ENCODE data around the gene AGR2.

The AGR2 gene

DNA sequence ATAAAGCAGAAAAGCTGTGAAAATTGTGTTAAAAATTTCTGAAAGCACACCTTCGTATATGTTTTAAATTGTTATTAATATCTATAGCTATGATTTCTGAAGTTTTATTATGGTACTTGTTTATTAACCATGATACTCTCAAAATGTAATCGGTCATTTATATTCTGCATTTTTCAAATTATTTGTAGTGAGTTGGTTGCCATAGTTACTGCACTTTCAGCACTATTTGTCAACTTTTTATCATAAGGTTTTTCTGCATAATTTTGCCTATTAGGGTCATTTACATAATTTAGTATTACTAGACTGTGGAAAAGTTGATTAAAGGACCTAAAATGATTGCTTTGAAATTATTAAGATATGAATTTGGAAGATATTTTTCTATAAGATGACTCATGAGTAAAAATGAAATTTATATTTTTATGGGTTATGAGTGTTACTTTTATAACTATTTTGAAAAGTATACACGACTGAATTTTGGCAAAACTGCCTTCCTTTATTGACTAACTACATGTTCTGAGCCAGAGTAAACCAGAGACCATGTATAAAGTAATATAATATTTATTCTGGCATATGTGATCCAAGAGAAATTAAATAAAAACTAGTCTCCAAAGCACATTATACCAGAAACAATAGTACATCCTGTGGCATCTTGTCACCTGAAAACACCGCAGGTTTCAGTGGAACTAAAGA lies 7.9 kb upstream of the AGR2 start:
- no peak for DNase-seq

DNA sequence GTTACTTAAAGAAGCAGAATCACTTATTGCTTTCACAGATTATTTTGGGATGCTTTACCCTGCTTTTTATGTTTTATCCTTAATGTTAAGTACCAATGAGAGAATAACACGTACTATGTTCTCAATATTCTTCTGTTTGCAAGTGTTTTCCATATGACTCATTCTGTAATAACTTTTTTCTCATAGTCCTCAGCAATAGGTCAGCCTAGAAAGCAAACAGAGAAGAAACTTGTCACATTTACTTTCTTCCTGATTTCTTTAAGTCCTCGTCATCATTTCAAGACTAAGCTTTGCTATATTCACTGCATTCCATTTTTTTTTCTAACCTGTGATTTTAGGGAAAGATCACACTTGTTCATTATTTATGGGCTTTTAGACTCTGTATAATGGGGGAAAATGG lies 6.8 kb upstream of the AGR2 start:
- no peak for DNase-seq

DNA sequence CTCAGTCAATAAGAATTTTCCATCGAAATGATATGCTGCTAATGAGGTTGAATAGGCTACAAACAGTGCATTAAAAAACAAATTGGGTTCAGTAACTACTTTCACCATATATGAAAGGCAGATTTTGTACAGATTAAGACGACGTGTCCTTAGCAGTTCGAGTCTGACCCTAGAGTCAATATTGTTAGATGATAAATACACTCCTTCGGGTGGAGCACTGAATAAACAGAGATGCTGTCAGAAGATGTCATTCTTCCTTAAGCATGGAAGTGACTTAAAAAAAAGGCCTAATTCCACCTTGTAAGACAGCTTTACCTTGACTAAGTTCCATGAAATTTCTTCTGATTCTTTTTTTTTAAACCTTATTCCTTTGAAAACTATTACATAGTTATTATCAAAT lies 5.8 kb upstream of the AGR2 start:
- DNase-seq, result no peak

DNA sequence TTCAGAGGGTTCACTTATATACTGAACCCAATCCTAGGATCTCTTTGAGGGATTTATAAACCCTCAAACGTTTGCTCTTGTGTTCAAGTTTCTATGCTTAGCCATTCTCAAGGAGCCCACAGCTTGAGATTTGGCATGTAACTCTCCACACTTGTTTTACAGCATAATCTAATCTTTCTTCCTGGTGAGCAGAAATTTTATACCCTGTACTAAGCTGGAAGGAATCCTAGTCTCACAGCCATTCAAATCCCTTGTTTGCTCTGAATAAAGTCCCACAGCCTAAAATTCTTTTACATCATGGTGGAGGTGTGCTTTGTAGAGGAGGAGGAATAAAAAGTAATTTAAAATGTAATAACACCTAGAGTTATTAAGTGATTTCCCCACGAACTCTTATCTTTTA lies 5.3 kb upstream of the AGR2 start:
- no peak for DNase-seq

DNA sequence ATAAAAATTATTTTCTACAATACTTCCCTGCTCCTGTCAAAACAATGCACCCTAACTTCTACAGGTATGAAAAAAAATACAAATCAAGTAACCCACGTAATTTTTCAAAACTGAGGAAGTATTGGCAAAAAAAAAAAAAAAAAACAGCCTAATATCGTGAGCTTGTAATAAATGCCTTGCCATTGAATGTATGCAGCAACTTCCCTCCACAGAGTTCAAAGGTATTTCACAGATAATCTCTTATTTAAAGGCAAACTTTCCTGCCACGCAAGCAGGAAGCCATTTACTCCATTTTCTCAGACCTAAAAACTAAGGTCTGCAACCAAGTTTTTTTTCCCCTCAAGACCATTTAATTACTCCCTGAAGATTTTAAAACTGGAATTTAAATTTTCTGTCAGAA lies 642 bp upstream of the AGR2 start:
- DNase-seq, result no peak

DNA sequence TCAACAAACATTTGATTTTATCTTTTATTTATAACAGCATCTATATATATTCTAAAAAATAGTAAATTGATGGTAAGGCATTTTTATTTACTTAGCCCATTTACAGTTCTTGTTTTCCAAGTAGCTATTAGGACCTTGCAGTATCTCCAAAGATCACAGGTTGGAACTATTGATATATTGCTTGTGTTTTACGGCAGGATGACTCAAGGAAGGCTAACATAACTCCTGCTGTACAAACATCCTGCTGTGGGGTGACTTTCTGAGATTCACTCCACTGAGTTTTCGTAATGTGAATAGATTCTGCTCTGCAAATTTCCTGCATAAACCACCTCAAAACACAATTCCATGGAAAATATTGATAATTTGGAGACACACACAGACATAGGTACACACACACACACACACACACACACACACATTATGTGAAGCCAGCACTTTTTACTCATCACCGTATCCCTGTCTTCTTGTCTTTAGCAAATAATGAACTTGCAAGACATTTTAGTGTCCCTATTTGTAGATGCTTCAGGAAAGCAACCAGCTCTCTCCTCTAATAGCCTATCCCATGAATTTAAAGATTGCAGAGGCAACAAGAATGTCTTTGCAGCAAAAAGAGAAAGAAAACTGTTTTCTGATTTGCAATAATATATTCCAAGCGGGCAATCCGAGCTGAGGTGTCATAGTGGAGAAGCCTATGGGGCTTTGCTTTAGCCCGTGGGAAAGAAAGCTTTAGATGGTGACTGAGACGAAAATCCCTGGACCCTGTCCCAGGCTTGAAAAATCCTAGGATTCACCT lies 722 bp downstream of the AGR2 start:
- no peak for DNase-seq

DNA sequence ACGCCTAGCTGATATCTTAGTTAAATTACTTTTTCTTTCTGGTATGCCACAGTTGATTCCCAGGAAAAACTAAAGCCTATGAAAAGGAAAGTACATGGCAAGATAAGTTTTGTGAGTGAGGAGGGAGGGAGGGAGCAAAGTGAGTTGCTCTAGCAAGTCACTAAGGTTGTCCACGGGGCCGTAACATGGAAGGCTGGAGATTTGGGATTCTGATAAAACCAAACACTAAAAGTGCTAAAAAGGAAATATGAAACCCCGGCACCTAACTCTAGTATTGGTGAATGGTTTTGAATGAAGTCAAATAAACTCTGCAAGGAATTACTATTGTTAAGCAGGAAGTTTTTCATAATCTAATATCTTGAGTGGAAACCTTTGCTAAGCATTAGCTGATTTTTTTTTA lies 1.7 kb downstream of the AGR2 start:
- no peak for DNase-seq

DNA sequence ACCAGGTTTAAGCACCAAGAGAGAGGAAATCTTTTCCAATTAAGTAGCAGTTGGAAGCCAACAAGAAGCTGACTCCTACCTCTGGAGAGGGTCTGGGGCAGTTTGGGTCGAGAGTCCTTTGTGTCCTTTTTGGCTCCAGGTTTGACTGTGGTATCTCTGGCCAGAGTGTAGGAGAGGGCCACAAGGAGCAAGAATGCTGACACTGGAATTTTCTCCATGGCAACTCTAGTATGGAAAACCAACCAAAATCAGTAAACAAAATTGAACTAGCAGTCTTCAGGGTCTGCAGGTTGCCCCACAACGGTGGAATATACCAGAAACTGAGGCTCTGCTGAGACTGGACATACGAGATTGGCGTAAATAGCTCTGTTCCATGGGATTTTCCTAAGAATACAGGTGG lies 3.2 kb downstream of the AGR2 start:
- DNase-seq, result no peak

DNA sequence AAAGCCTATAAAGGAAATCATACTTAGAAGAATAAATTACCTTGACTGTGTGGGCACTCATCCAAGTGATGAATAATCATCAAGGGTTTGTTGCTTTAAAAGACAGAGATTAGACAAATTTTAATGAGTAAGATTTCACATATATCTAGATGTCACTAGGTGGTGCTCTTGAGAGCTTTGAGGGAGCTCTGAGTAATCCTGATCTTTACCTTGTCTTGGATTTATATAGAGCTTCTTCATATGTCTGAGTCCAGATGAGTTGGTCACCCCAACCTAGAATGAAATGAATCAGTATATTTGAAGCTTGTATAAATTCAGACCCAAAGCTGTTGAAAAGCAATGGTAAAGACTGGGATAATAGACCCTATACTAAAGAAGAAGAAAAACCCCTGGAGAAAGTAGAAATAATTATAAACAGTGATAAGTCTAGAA lies 3.7 kb downstream of the AGR2 start:
- DNase-seq, result peak in 1 of 2 donors; percentile 71

DNA sequence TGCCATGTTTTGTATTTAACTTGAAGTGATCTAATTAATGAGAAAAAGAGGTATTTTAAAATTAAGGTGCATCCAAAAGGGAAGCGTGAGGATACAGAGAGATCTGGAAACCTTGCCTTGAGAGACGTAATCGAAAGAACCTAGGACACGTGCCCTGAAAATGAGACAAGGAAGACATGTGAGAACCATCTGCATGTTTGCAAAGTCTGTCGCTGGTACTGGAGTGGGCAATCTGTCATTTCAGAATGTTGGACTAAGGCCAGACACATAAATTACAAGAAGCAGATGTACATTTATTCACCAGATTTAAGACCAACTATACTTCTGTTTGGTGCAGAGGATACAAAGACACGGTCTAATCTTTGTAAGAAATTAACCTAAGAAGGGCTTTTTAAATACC lies 9.2 kb downstream of the AGR2 start:
- DNase-seq, result peak in 1 of 2 donors; percentile 68

DNA sequence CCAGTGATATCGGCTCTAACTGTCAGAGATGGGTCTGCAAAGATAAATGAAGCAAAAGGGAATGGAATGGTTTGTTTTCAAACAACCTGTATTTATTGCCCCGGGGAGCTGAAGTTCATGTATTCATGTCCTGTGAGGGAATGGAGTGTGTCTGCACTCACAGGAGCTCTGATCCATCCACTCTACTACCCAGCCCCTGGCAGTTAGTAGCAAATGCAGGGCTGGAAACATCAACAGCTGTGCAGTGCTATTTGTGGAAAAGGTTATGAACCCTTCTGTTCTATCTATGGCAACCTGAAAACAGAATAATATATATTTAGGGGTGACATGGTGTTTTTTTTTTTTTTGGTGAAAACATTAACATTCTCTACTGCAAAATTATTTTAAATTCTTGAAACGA lies 9.8 kb downstream of the AGR2 start:
- no peak for DNase-seq

DNA sequence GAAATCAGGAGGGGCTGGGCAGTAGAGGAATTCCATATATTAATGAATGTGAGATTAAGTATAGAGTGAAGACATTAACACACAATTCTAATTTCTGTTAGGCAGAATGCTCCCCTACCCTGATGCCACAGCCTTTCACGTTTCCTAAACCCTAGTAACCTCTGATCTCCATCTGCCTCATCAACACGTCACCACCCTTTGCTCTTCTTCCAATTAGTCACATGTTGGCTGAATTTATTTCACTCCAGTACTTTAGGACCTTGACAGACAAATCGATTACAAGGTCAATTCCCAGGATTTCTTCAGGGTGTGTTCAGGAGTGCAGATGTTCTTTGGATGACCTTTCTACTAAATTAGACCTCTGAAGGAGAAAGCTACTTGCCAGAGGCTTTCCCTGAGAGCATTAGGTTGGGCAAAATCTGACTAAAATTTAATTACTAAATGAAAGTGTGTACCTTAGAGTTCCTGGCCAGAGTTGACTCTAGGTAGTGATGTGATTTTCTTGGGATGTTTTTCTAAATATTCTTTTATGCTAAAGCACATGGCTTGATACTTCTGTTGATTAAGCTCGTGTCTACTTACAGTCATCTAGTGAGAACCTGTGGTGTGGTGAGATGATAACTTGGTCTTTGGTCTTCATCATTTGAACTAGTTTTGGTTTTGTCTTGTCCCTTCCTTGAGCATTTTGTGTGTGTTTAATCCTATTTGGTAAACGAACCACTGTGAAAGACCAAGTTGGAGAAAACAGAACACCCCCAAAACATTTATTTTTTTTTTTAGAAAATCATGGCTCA lies 12.7 kb downstream of the AGR2 start:
- DNase-seq, result no peak

DNA sequence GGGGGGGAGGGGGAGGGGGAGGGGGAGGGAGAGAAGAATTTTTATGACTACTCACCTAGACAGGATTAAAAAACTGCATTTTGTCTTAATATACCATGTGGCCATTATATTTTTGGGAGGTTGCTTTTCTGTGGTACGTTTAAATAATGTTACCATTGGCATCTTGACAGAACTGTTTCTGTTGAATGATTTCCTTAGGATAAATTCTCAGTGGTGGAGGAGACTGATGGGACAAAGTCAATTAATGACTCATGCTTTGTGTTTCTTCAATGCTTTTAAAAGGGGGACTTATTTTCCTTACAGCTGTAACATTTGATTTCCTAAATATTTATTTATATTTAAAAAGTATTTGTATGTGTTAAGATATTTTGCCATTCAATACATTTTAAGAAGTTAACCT lies 13.7 kb downstream of the AGR2 start:
- DNase-seq, result no peak

DNA sequence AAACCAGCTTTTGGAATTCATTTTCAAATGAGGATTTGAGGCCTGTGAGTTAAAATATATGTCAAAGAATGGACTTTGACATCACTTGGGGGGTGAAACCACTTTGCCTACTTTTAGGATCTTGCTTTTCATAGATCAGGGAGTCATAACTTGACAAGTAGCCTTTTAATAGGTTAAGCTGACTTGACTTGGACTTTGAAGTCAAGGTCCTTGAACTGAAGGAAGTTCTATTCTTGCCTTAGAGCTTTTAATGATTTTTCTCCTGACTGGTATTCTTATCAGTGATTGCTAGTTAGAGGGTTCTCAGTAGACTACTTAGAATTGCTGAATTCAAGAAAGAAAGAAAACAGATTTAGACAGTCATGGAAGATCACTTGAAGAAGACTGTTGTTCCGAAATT lies 17.7 kb downstream of the AGR2 start:
- no peak for DNase-seq

DNA sequence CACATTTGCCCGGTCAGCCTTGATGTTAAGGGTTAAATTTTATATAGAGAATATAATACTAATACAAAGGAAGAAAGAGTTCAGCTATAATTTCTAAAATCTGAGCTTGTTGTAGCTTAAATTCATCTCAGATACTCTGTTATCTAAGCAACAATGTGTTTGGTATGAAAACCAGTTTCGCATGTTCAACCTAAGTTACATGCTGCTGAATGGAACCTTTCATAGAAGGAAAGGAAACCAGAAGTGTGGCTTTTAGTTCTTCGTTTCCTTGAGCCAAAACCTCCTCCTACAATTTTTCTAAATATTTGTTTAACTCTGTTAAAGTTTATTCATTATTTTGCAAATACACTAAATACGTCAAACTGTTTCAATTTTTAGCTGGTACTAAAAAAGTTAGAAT lies 18.5 kb downstream of the AGR2 start:
- no peak for DNase-seq

DNA sequence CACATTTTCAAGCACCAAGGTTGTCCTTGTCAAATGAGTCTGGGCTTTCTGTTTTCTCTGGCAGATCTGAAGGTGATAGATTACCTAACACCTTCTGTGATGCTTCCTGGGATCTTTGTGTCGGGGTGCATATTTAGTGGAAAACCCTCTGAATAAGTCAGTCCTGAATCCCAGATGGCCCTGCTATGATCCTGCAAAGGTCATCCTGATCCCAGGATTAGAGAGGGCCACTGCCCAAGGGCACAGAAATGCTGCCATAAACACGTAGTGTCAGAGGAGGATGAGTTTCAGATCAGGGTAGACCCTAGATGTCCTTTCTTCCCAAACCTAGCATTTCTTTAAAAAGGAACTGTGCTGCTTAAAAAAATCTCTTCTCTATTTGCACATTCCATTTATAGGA lies 19.0 kb downstream of the AGR2 start:
- no peak for DNase-seq

DNA sequence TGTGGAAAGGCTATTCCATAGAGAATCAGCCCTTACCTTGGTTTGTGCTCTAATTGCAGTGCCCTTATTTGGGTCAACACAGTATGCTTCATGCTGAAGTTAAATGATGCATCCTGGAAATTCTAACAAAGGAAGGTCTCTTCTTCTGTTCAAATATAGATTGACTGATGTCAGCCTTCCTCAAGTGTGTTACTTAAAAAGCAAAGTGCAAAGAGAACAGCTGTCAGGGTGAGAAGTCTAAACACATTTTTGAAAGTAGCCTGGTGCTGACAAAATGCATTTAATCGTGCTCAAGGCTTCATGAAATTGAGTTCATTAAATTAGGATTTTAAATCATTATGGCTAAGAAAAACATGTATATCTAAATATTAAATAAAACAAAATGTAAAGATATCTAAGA lies 19.5 kb downstream of the AGR2 start:
- no peak for DNase-seq

DNA sequence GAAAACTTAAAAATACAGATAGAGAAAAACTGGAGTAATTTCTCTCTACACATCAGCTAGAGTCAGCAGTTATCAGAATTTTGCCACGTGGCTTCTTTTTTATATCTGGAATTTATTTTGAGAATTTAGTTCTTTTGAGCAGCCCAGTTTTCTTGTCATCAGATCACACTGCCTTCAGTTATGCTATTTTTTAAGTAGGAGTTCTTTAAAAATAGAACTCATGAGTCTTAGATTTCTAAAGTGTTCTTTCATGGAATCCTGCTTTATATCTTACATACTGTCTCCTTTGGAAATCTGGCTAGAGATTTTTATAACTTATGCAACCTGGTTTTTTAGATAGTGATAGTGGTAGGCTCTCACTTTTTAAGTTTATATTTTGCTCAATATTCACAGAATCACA lies 24.2 kb downstream of the AGR2 start:
- DNase-seq, result no peak

DNA sequence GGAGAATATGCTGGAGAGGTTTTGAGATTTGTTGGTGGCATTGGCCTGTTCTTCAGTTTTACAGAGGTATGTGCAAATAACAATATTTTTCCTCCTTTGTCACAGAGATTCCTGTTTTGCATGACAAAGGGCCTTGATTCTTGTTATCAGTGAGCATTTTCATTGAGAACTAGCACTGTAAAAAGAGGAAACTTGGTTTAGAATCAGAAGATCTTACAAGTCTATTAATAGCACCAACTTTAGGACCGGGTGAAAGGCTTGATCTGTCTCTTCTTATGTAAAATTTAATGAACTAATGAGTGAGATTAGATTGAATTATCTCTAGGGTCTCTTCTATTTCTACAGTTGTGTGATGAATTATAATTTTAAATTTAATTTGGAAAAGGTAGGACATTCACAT lies 25.7 kb downstream of the AGR2 start:
- no peak for DNase-seq

DNA sequence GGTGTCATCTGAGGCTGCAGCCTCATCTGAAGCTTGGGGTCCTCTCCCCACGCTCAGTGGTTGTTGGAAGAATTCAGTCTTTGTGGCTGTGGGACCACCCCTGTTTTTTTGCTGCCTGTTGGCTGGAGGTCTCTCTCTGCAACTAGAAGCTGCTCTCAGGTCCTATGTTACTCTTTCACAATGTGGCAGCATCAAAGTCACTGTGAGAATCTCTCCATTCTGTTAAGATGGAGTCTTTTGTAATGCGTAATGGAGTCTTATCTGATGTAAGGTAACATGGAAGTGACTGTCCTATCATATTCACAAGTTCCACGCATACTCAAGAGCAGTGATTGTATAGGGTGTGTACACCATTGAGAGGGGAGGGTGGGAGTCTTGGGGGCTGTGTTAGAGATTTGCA lies 26.3 kb downstream of the AGR2 start:
- no peak for DNase-seq

DNA sequence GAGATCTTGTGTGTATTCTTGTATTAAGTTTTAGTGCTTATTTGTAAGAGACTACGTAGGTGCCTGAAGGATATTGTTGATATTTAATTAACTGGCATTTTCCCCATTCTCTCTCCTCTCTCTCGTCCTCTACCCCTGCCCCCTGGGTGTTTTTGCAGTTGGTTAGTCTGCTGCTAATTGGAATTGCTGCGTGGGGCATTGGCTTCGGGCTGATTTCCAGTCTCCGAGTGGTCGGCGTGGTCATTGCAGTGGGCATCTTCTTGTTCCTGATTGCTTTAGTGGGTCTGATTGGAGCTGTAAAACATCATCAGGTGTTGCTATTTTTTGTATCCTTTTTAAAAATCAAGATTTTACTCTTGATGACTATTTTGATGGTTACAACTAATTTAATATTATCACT lies 28.7 kb downstream of the AGR2 start:
- DNase-seq, result no peak

DNA sequence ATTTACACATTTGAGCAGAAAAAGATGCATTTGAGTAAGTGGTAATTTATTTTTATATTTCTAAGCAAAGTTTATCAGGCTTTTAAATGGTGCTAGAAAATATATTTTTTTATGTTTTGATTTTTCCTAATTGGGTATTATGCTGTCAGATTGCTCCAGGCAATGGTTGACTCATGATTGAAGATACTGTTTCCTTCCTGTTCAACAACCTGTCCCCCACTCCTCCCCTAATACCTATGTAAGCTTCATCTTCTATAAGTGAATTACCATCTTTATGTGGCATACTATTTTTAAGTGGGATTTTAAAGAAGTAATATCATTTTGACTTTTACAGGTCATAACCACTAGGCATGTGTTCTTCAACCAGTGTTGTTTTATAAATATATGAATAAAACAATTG lies 29.8 kb downstream of the AGR2 start:
- no peak for DNase-seq

DNA sequence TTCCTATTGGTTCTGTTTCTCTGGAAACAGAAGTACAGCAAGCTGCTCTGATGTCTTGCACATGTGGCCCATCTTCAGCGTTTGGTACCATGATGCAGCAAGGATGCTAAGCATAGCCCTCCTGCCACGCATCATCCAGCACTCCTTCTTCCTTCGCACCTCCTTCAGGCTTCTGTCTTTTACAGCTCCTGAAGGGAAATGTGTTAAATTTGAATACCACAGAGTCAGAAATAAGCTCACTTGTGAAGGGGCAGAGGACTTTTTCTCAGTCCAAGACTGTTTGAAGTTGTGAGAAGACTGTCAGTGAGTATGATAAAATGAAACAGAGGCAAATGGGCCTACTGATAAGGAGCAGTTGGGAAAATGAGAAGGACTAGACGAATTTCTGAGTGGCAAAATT lies 30.5 kb downstream of the AGR2 start:
- no peak for DNase-seq

DNA sequence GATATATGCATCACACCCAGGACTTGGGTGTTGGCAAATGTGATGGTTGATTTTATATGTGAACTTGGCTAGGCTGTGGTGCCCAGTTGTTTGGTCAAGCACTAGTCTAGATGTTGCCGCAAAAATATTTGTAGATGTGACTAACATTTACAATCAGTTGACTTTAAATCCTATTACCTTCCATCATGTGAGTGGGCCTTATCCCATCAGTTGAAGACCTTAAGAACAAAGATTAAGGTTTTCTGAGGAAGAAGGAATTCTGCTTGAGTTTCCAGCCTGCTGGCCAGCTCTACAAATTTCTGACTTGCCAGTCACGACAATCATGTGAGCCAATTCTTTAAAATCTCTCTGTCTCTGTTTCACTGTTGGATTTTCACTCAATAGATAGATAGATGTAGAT lies 30.9 kb downstream of the AGR2 start:
- DNase-seq, result no peak

Measured in bone marrow (tissue), 2 donors.